ENCODE results near the gene GRIK4. TPM values are rescaled to one million over a fixed set of nuclear protein-coding genes. Genes with fewer than 3 reads are reported as not detected.
A peak's percentile ranks its signal among the peaks of the same experiment; 100 is the strongest.

The GRIK4 gene
- total and polyA plus RNA-seq, 7 donors = 0.04 to 0.11 (median 0.04) TPM; not detected in 4

DNA sequence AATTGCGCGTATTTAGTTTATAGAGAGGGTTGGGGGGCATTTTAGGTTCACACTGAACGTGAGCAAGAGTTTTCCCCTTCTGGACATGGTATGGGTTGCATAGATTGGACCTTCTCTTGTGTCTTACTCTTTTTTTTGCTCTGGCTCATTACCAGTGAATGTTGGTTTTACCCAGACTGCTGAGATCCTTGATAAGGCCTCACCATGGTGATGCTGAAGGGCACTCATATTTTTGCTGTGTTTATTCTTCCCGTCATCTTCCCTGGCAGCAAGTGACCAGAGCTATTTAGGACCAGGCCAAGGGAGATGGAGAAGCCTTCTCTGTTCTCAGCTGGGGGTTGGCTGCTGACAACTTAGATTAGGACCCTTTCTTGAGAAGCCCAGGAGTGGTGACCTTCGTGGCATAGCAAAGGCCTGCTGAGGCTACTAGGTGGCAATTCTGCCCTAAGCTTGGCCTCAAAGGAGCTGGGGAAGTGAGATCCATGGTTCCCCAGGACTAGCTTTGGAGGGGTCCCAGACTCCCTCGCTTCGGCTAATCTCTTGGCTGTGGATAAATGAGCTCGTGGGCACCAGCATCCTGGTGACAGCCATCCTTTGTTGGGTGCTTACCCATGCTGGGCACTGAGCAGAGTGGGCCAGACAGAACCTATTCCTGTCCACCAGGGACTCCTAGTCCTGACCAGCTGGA lies 47.3 kb downstream of the GRIK4 start:
- intact Hi-C loops (cut with DNase I) = no loop called here
- ATAC-seq (no peak), DNase-seq (no peak)
- no peak overlapping the region for H3K4me3 ChIP-seq
- no peak for TF ChIP-seq CTCF (IDR thresholded peaks at IDR 0.05)
- 84 to 89% (median 87%) methylated on average over 8 of the region's 8 CpGs for WGBS, 3 donors
- H3K4me1 ChIP-seq = no peaks in the 10 kb centered on the region
- H3K9me3 ChIP-seq = no peaks in the 10 kb centered on the region
- peaks cover 0 to 14% (median 0%) of the 10 kb centered on the region in 3 donors for H3K27me3 ChIP-seq (ENCODE audit: insufficient read depth in 3 of 3, low read length in 2 of 3)
- no peak overlapping the region for H3K27ac ChIP-seq
- H3K36me3 ChIP-seq (ENCODE audit: insufficient read depth in 1 of 2, low read depth in 1 of 2) = no peaks in the 10 kb centered on the region

DNA sequence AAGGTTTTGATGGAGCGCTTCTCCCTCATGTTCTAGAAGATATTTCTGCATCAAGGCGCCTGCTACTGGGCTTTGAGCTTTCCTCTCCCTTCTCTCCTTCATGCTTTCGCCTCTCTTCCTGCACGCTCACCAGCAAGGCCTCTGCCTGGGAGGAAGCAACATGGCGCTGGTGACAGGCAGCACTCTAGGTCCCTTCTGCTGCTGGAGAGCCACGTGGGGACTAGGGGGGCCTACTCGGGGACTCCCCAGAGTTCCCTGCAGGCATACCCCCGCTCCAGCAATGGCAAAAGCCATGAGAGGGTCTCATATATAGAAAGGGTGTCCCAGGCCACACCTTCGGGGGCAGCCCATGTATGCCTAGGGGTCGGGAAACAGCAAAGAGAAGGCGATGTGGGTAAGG lies 49.7 kb downstream of the GRIK4 start:
- H3K4me3 ChIP-seq = no peak overlapping the region
- no peak for TF ChIP-seq CTCF (IDR thresholded peaks at IDR 0.05)

GRCh38 chr11:120562806-120563425 lies 51.4 kb downstream of the GRIK4 start:
- ATAC-seq = no peak
- WGBS, 3 donors = 66 to 77% (median 71%) methylated on average over 9 of the region's 9 CpGs
- no peak for DNase-seq
- H3K36me3 ChIP-seq (ENCODE audit: insufficient read depth in 1 of 2, low read depth in 1 of 2) = no peaks in the 10 kb centered on the region
- H3K27ac ChIP-seq = no peak overlapping the region
- peaks cover 0 to 27% (median 4%) of the 10 kb centered on the region in 3 donors for H3K27me3 ChIP-seq (ENCODE audit: insufficient read depth in 3 of 3, low read length in 2 of 3)
- intact Hi-C loops (cut with DNase I) = no loop called here
- H3K4me3 ChIP-seq = no peak overlapping the region
- H3K4me1 ChIP-seq = peaks cover 14% of the 10 kb centered on the region
- no peaks in the 10 kb centered on the region for H3K9me3 ChIP-seq
- TF ChIP-seq CTCF (IDR thresholded peaks at IDR 0.05) = no peak

More for the DNA sequence above, 49.7 kb downstream of the GRIK4 start:
- no peaks in the 10 kb centered on the region for H3K36me3 ChIP-seq (ENCODE audit: insufficient read depth in 1 of 2, low read depth in 1 of 2)
- peaks cover 0 to 31% (median 4%) of the 10 kb centered on the region in 3 donors for H3K27me3 ChIP-seq (ENCODE audit: insufficient read depth in 3 of 3, low read length in 2 of 3)
- DNase-seq (no peak), ATAC-seq (no peak)
- WGBS, 3 donors = 97 to 99% (median 97%) methylated on average over 11 of the region's 11 CpGs
- intact Hi-C loops (cut with DNase I) = no loop called here
- no peak overlapping the region for H3K27ac ChIP-seq
- H3K9me3 ChIP-seq = no peaks in the 10 kb centered on the region
- peaks cover 14% of the 10 kb centered on the region for H3K4me1 ChIP-seq

DNA sequence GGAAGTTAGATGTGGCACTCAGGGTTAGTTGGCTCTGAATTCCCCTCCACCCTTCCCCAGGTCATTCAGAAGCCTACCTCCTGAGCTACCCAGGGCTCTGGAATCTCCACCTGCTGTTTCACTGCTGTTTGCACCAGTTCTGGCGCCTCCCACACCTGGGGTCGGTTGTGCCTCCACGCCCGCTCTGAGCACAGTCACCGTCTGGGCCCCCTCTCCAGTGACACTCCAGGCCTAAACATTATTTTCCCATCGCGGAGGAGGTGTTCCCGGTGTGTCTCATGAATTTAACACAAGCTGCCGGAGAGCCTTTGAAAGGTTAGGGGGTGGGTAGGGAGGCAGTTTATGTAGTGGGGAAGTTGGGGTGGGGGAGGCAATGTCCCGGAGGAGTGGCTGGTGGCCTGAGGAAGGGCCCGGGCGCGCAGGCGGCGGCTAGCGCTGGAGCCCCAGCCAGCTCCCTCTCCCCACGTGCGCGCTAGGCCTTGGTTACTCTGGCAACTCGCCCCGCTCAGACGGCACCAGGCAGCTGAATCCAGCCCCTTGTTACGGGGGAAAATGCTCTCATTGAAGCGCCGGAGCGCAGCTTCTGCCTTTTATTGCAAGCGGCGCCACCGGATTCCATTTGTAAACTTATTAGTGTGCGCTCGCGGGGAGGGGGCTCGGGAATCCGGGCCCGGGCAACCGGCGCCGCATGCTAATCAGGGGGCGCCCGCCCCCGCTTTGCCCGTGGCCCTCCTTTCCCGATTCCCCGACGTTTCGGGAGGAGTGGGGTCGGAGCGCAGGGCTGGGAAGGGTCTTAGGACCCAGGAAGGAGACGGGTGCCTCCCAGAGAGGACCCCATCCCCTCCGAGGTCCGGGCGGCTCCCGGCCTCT lies 52.4 kb downstream of the GRIK4 start:
- intact Hi-C loops (cut with DNase I) = no loop called here
- ATAC-seq = peak in 2 of 4 donors; percentile 9 to 41

More for the DNA sequence above, 52.4 kb downstream of the GRIK4 start:
- no peak overlapping the region for H3K27ac ChIP-seq
- no peaks in the 10 kb centered on the region for H3K36me3 ChIP-seq (ENCODE audit: insufficient read depth in 1 of 2, low read depth in 1 of 2)
- peaks cover 0 to 27% (median 4%) of the 10 kb centered on the region in 3 donors for H3K27me3 ChIP-seq (ENCODE audit: insufficient read depth in 3 of 3, low read length in 2 of 3)
- TF ChIP-seq CTCF (IDR thresholded peaks at IDR 0.05) = no peak
- H3K4me1 ChIP-seq = peaks cover 14% of the 10 kb centered on the region
- peak overlapping the region; percentile 56 for H3K4me3 ChIP-seq
- WGBS, 3 donors = 27 to 34% (median 34%) methylated on average over 38 to 53 of the region's 53 CpGs
- DNase-seq = peak in 1 of 2 donors; percentile 43
- no peaks in the 10 kb centered on the region for H3K9me3 ChIP-seq
